ENCODE results near the gene SNU13. TPM values are rescaled to one million over a fixed set of nuclear protein-coding genes. Genes with fewer than 3 reads are reported as not detected.
A peak's percentile ranks its signal among the peaks of the same experiment; 100 is the strongest.

Gene SNU13
- total and polyA plus RNA-seq, 2 donors (not counting 1 experiment from before 2014, with no cell fraction given): 61.6 to 164 TPM

DNA sequence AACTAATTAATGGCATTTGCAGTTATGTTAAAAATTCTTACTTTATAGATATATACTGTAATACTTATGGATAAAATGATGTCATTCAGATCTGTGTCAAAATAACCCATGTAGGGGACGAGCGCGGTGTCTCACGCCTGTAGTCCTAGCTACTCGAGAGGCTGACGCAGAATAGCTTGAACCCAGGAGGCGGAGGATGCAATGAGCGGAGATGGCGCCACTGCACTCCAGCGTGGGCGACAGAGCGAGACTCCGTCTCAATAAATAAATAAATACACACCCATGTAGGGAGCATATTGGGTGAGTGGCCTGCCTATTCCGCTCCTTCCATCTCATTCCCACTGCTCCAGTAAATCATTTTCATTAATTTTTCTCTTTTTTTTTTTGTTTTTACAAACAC, 7.1 kb downstream of the SNU13 start:
- H3K27ac ChIP-seq (ENCODE audit: insufficient read depth, low read length): peak overlapping the region; percentile 91
- H3K79me2 ChIP-seq (ENCODE audit: control insufficient read depth, insufficient read depth, low read length): peaks cover 81% of the 10 kb centered on the region
- H4K20me1 ChIP-seq (ENCODE audit: control insufficient read depth, extremely low read depth, insufficient read depth, low read length): no peaks in the 10 kb centered on the region
- no peak for DNase-seq (ENCODE audit: low read depth in 2 of 2)
- no peak for TF ChIP-seq EZH2 (IDR thresholded peaks at IDR 0.05; ENCODE audit: low read length, missing control alignments)
- TF ChIP-seq, protein P1, sequence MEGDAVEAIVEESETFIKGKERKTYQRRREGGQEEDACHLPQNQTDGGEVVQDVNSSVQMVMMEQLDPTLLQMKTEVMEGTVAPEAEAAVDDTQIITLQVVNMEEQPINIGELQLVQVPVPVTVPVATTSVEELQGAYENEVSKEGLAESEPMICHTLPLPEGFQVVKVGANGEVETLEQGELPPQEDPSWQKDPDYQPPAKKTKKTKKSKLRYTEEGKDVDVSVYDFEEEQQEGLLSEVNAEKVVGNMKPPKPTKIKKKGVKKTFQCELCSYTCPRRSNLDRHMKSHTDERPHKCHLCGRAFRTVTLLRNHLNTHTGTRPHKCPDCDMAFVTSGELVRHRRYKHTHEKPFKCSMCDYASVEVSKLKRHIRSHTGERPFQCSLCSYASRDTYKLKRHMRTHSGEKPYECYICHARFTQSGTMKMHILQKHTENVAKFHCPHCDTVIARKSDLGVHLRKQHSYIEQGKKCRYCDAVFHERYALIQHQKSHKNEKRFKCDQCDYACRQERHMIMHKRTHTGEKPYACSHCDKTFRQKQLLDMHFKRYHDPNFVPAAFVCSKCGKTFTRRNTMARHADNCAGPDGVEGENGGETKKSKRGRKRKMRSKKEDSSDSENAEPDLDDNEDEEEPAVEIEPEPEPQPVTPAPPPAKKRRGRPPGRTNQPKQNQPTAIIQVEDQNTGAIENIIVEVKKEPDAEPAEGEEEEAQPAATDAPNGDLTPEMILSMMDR (conservative IDR thresholded peaks at IDR 0.05 in 1 of 2, IDR thresholded peaks at IDR 0.05 in 1 of 2; ENCODE audit: low read depth in 1 of 2, low read length in 2 of 2): no peak
- H2AFZ ChIP-seq (ENCODE audit: low read length): no peak overlapping the region
- peaks cover 5% of the 10 kb centered on the region for H3K36me3 ChIP-seq (ENCODE audit: control insufficient read depth, insufficient read depth, low read length)
- H3K9me3 ChIP-seq (ENCODE audit: control insufficient read depth, insufficient read depth, low read depth, low read length): no peaks in the 10 kb centered on the region
- no peaks in the 10 kb centered on the region for H3K27me3 ChIP-seq (ENCODE audit: control insufficient read depth, insufficient read depth, low read length)
- H3K4me3 ChIP-seq (replicated peaks in 1 of 4; ENCODE audit: control extremely low read depth in 1 of 4, insufficient read depth in 1 of 4, low read depth in 3 of 4, low read length in 4 of 4): peak overlapping the region; percentile 52 to 79 (median 66)
- peak overlapping the region; percentile 69 for H3K4me2 ChIP-seq (ENCODE audit: extremely low read depth, insufficient read depth, low read length)
- peak overlapping the region; percentile 69 for H3K9ac ChIP-seq (ENCODE audit: insufficient read depth, low read length)
- peaks cover 2% of the 10 kb centered on the region for H3K4me1 ChIP-seq (ENCODE audit: control insufficient read depth, extremely low read depth, insufficient read depth, low read length)

DNA sequence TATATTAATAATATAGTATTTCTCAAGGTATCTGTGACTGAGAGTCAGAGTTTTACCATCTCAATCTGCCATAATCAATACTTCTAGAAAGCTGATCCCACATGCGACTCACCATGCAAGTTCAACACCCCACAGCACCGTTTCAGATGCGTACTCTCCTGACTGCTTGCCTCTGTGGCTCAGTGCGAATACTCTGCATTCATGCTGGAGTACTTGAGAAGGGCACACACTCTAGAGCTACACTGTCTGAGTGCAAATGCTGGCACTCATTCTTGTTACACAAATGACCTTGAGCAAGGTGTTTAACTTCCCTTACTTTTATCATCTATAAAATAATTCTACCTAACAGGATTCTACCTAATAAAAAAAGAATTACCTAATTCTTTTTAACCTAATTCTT, 12.5 kb downstream of the SNU13 start:
- Histone ChIP-seq H3K79me2 (ENCODE audit: control insufficient read depth, insufficient read depth, low read length) (peaks cover 27% of the 10 kb centered on the region), H3K9ac (ENCODE audit: insufficient read depth, low read length) (no peak overlapping the region), H3K4me3 (replicated peaks in 1 of 4; ENCODE audit: control extremely low read depth in 1 of 4, insufficient read depth in 1 of 4, low read depth in 3 of 4, low read length in 4 of 4) (no peak overlapping the region), H2AFZ (ENCODE audit: low read length) (no peak overlapping the region), H3K4me1 (ENCODE audit: control insufficient read depth, extremely low read depth, insufficient read depth, low read length) (no peaks in the 10 kb centered on the region), H3K36me3 (ENCODE audit: control insufficient read depth, insufficient read depth, low read length) (peaks cover 12% of the 10 kb centered on the region), H3K27me3 (ENCODE audit: control insufficient read depth, insufficient read depth, low read length) (no peaks in the 10 kb centered on the region), H3K4me2 (ENCODE audit: extremely low read depth, insufficient read depth, low read length) (no peak overlapping the region), H3K9me3 (ENCODE audit: control insufficient read depth, insufficient read depth, low read depth, low read length) (no peaks in the 10 kb centered on the region), H3K27ac (ENCODE audit: insufficient read depth, low read length) (no peak overlapping the region), H4K20me1 (ENCODE audit: control insufficient read depth, extremely low read depth, insufficient read depth, low read length) (no peaks in the 10 kb centered on the region)
- DNase-seq (ENCODE audit: low read depth in 2 of 2): no peak
- no peak for TF ChIP-seq EZH2 (IDR thresholded peaks at IDR 0.05; ENCODE audit: low read length, missing control alignments)
- TF ChIP-seq, protein P1 (conservative IDR thresholded peaks at IDR 0.05 in 1 of 2, IDR thresholded peaks at IDR 0.05 in 1 of 2; ENCODE audit: low read depth in 1 of 2, low read length in 2 of 2): no peak

DNA sequence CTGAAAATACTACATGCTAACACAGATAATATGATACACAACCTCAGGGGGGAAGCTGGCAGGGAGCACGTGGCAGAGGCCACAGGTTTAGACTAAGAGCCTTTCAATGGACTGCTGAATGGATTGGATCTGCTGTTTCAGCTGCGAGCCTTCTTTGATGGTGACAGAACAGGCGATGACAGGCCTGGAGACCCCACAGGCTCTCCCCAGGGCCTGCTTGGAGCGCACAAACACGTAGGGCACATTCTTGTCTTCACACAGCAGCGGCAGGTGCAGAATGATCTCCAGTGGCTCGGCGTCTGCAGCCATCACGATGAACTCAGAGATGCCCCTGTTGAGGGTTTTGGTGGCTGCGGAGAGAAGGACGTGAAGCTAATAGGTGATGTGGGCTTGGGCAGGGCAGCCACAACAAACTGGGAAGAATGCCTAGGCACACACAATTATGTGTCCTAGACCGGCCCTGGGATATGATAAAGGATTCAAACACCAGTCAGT, 13.8 kb downstream of the SNU13 start:
- Histone ChIP-seq H2AFZ (ENCODE audit: low read length) (no peak overlapping the region), H4K20me1 (ENCODE audit: control insufficient read depth, extremely low read depth, insufficient read depth, low read length) (no peaks in the 10 kb centered on the region), H3K27me3 (ENCODE audit: control insufficient read depth, insufficient read depth, low read length) (no peaks in the 10 kb centered on the region), H3K4me3 (replicated peaks in 1 of 4; ENCODE audit: control extremely low read depth in 1 of 4, insufficient read depth in 1 of 4, low read depth in 3 of 4, low read length in 4 of 4) (no peak overlapping the region), H3K36me3 (ENCODE audit: control insufficient read depth, insufficient read depth, low read length) (peaks cover 9% of the 10 kb centered on the region), H3K4me1 (ENCODE audit: control insufficient read depth, extremely low read depth, insufficient read depth, low read length) (peaks cover 3% of the 10 kb centered on the region), H3K79me2 (ENCODE audit: control insufficient read depth, insufficient read depth, low read length) (peaks cover 14% of the 10 kb centered on the region), H3K9ac (ENCODE audit: insufficient read depth, low read length) (no peak overlapping the region), H3K27ac (ENCODE audit: insufficient read depth, low read length) (no peak overlapping the region), H3K9me3 (ENCODE audit: control insufficient read depth, insufficient read depth, low read depth, low read length) (no peaks in the 10 kb centered on the region), H3K4me2 (ENCODE audit: extremely low read depth, insufficient read depth, low read length) (no peak overlapping the region)
- DNase-seq (ENCODE audit: low read depth in 2 of 2): no peak
- TF ChIP-seq, protein P1 (conservative IDR thresholded peaks at IDR 0.05 in 1 of 2, IDR thresholded peaks at IDR 0.05 in 1 of 2; ENCODE audit: low read depth in 1 of 2, low read length in 2 of 2): no peak
- no peak for TF ChIP-seq EZH2 (IDR thresholded peaks at IDR 0.05; ENCODE audit: low read length, missing control alignments)

All from fibroblast of lung (primary cell).